ENCODE results near the gene COQ10A. TPM values are rescaled to one million over a fixed set of nuclear protein-coding genes. Genes with fewer than 3 reads are reported as not detected.

COQ10A gene
- total RNA-seq, 4 donors from 2014 or later = 2.8 to 11.0 (median 5.8) TPM

GRCh38 chr12:56304276-56304675 is 37.5 kb downstream of the COQ10A start:
- TF ChIP-seq POLR2A (IDR thresholded peaks at IDR 0.05) = no peak
- no peak for TF ChIP-seq CTCF (IDR thresholded peaks at IDR 0.05)
- H3K4me3 ChIP-seq (ENCODE audit: low read depth, poor library complexity, severe bottlenecking) = no peak overlapping the region
- intact Hi-C loops (cut with DNase I; ENCODE audit: low total_unique reads) = no loop called here
- no peak for DNase-seq (ENCODE audit: low spot score in 2 of 2)
- 90% methylated on average over 3 of the region's 3 CpGs for WGBS, 2 donors

GRCh38 chr12:56304872-56305590 is 38.3 kb downstream of the COQ10A start:
- DNase-seq (ENCODE audit: low spot score in 2 of 2) = no peak
- H3K4me3 ChIP-seq (ENCODE audit: low read depth, poor library complexity, severe bottlenecking) = no peak overlapping the region
- TF ChIP-seq POLR2A (IDR thresholded peaks at IDR 0.05) (no peak), CTCF (IDR thresholded peaks at IDR 0.05) (no peak)
- WGBS, 2 donors = 91 to 94% methylated on average over 8 of the region's 8 CpGs
- intact Hi-C loops (cut with DNase I; ENCODE audit: low total_unique reads) = no loop called here

GRCh38 chr12:56307221-56307965 is 40.7 kb downstream of the COQ10A start:
- no peak overlapping the region for H3K4me3 ChIP-seq (ENCODE audit: low read depth, poor library complexity, severe bottlenecking)
- intact Hi-C loops (cut with DNase I; ENCODE audit: low total_unique reads) = no loop called here
- TF ChIP-seq POLR2A (IDR thresholded peaks at IDR 0.05) (no peak), CTCF (IDR thresholded peaks at IDR 0.05) (no peak)
- DNase-seq (ENCODE audit: low spot score in 2 of 2) = no peak
- WGBS, 2 donors = 87 to 97% methylated on average over 7 of the region's 7 CpGs

- intact Hi-C loops (cut with DNase I; ENCODE audit: low total_unique reads) = no loop called here
- no peak for DNase-seq (ENCODE audit: low spot score in 2 of 2)
- no peak overlapping the region for H3K4me3 ChIP-seq (ENCODE audit: low read depth, poor library complexity, severe bottlenecking)
- WGBS, 2 donors = 88 to 93% methylated on average over 3 of the region's 3 CpGs
- TF ChIP-seq CTCF (IDR thresholded peaks at IDR 0.05) = no peak
- no peak for TF ChIP-seq POLR2A (IDR thresholded peaks at IDR 0.05)
Observed at GRCh38 chr12:56308714-56309113, 42.0 kb downstream of the COQ10A start.

- no peak overlapping the region for H3K4me3 ChIP-seq (ENCODE audit: low read depth, poor library complexity, severe bottlenecking)
- DNase-seq (ENCODE audit: low spot score in 2 of 2) = no peak
- TF ChIP-seq POLR2A (IDR thresholded peaks at IDR 0.05) = no peak
- no peak for TF ChIP-seq CTCF (IDR thresholded peaks at IDR 0.05)
- intact Hi-C loops (cut with DNase I; ENCODE audit: low total_unique reads) = no loop called here
- WGBS, 2 donors = 94 to 97% methylated on average over 12 of the region's 12 CpGs
Observed at GRCh38 chr12:56311003-56311402, 44.3 kb downstream of the COQ10A start.

All from lower leg skin (tissue), 4 donors.